Measurements from ENCODE around the gene PPIL4. TPM values are rescaled to one million over a fixed set of nuclear protein-coding genes. Genes with fewer than 3 reads are reported as not detected.
"Not testable (repeated sequence)": the region's sequence is repeated elsewhere in the genome, so short reads cannot be mapped to it uniquely, and the experiment has no call there.

PPIL4 gene
- total and polyA plus RNA-seq, 3 donors from 2014 or later: 13.9 to 39.4 (median 36.0) TPM

DNA sequence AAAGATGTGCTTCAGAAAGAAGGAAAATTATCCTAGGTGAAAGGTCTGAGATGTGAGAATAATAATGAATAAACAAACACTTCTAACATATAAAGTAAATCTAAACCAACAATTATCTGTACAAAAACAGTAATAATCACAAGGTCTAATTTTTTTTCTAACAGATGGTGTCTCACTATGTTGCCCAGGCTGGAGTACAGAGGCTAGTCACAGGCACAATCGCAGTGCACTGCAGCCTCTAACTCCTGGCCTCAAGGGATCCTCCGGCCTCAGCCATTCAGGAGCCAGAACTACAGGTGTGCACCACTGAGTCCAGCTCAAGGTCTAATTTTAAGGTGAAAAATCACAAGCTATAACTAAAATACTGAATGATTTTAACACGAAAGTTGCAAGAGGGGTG is 44.1 kb downstream of the PPIL4 start:
- H3K4me1 ChIP-seq: no peaks in the 10 kb centered on the region
- no peak for TF ChIP-seq POLR2A (IDR thresholded peaks at IDR 0.05)
- H3K4me3 ChIP-seq: no peak overlapping the region
- H3K9me3 ChIP-seq: no peaks in the 10 kb centered on the region
- no peaks in the 10 kb centered on the region for H3K27me3 ChIP-seq
- 88 to 93% methylated on average over 3 of the region's 3 CpGs for WGBS, 2 donors
- H3K36me3 ChIP-seq (ENCODE audit: low read depth, missing control alignments): no peaks in the 10 kb centered on the region
- intact Hi-C loops (cut with DNase I; ENCODE audit: low total_unique reads): no loop called here
- H3K27ac ChIP-seq: no peak overlapping the region
- DNase-seq: no peak

DNA sequence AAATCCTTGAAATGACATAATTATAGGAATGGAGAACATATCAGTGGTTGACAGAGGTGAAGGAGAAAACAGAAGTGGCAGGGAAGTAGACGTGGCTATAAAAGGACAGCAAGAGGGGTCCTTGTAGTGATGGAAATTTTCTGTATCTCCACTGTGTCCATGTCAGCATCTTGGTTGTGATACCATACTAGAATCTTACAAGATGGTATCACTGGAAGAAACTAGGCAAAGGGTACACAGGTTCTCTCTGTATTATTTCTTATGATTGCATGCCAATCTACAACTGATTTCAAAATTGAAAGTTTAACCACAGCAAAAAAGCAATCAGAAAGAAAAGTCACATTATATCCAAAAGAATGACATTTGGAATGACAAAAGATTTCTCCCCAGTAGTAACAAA is 44.6 kb downstream of the PPIL4 start:
- intact Hi-C loops (cut with DNase I; ENCODE audit: low total_unique reads): no loop called here
- no peaks in the 10 kb centered on the region for H3K9me3 ChIP-seq
- H3K36me3 ChIP-seq (ENCODE audit: low read depth, missing control alignments): no peaks in the 10 kb centered on the region
- DNase-seq: no peak
- no peaks in the 10 kb centered on the region for H3K4me1 ChIP-seq
- WGBS, 2 donors: 70 to 78% methylated on average over 1 of the region's 1 CpG
- TF ChIP-seq POLR2A (IDR thresholded peaks at IDR 0.05): no peak
- TF ChIP-seq, protein P1, sequence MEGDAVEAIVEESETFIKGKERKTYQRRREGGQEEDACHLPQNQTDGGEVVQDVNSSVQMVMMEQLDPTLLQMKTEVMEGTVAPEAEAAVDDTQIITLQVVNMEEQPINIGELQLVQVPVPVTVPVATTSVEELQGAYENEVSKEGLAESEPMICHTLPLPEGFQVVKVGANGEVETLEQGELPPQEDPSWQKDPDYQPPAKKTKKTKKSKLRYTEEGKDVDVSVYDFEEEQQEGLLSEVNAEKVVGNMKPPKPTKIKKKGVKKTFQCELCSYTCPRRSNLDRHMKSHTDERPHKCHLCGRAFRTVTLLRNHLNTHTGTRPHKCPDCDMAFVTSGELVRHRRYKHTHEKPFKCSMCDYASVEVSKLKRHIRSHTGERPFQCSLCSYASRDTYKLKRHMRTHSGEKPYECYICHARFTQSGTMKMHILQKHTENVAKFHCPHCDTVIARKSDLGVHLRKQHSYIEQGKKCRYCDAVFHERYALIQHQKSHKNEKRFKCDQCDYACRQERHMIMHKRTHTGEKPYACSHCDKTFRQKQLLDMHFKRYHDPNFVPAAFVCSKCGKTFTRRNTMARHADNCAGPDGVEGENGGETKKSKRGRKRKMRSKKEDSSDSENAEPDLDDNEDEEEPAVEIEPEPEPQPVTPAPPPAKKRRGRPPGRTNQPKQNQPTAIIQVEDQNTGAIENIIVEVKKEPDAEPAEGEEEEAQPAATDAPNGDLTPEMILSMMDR (IDR thresholded peaks at IDR 0.05): no peak
- H3K27ac ChIP-seq: no peak overlapping the region
- H3K27me3 ChIP-seq: no peaks in the 10 kb centered on the region
- no peak overlapping the region for H3K4me3 ChIP-seq

DNA sequence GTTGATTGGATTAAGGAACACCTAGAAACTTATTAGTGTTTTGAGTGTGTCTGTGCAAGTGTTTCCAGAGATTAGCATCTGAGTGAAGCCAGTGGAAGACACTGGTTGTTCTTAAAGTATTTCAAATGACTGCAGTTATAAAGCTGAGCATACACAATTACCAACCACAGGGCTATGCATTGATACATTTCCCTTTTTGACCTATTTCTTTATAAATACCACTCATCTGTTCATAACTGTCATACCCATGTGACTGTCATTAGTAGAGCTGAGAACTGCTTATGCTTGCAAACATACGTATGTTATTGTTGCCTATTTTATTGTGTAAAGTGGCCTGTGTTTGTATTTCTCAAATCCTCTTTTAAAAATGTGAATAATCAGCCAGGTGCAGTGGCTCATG is 45.7 kb downstream of the PPIL4 start:
- intact Hi-C loops (cut with DNase I; ENCODE audit: low total_unique reads): no loop called here
- Histone ChIP-seq H3K4me1 (no peaks in the 10 kb centered on the region), H3K36me3 (ENCODE audit: low read depth, missing control alignments) (no peaks in the 10 kb centered on the region), H3K9me3 (no peaks in the 10 kb centered on the region), H3K27ac (no peak overlapping the region), H3K4me3 (no peak overlapping the region), H3K27me3 (no peaks in the 10 kb centered on the region)
- TF ChIP-seq POLR2A (IDR thresholded peaks at IDR 0.05): no peak
- TF ChIP-seq, protein P1 (IDR thresholded peaks at IDR 0.05): no peak
- DNase-seq: no peak
- 81 to 88% methylated on average over 1 of the region's 1 CpG for WGBS, 2 donors

DNA sequence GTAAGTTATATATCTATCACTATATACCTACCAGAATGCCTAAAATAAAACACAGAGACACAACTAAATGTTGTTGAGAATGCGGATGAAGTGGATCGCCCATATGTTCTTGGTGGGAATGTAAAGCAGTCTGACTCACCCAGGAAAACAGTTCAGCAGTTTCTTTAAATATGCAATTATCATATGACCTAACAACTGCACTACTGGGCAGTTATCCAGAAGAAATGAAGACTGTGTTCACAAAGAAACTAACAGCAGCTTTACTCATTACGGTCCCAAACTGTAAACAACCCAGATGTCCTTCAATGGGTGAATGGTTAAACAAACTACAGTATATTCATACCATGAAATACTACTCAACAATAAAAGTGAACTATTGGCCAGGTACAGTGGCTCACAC is 46.8 kb downstream of the PPIL4 start:
- TF ChIP-seq, protein P1 (IDR thresholded peaks at IDR 0.05): no peak
- TF ChIP-seq POLR2A (IDR thresholded peaks at IDR 0.05): no peak
- H3K4me3 ChIP-seq: no peak overlapping the region
- no peaks in the 10 kb centered on the region for H3K9me3 ChIP-seq
- H3K4me1 ChIP-seq: no peaks in the 10 kb centered on the region
- no peak for DNase-seq
- no peaks in the 10 kb centered on the region for H3K27me3 ChIP-seq
- H3K27ac ChIP-seq: no peak overlapping the region
- WGBS, 2 donors: 78 to 81% methylated on average over 3 of the region's 3 CpGs
- intact Hi-C loops (cut with DNase I; ENCODE audit: low total_unique reads): no loop called here
- H3K36me3 ChIP-seq (ENCODE audit: low read depth, missing control alignments): no peaks in the 10 kb centered on the region

DNA sequence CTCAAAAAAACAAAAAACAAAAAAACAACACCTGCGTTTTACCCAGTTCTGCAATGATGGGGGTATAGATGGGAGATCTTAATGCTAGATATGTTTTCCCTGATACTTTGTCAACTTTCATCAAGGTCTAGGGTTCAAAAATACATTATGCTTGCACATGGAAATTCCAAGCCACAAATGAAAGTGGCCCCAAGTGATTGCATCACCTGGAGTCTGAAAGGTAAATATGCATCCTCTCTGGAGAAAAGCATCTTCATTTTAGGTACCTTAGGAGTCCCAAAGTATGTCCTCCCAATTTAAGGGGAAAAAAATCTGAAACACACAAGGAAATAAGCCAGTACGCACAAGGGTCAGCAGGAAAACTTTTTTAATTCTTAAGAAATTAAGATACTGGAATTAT is 48.5 kb downstream of the PPIL4 start:
- H3K27me3 ChIP-seq: no peaks in the 10 kb centered on the region
- intact Hi-C loops (cut with DNase I; ENCODE audit: low total_unique reads): no loop called here
- H3K9me3 ChIP-seq: no peaks in the 10 kb centered on the region
- 90 to 97% methylated on average over 2 of the region's 2 CpGs for WGBS, 2 donors
- H3K27ac ChIP-seq: no peak overlapping the region
- no peak for DNase-seq
- H3K4me1 ChIP-seq: no peaks in the 10 kb centered on the region
- no peak for TF ChIP-seq POLR2A (IDR thresholded peaks at IDR 0.05)
- TF ChIP-seq, protein P1 (IDR thresholded peaks at IDR 0.05): no peak
- H3K36me3 ChIP-seq (ENCODE audit: low read depth, missing control alignments): no peaks in the 10 kb centered on the region
- no peak overlapping the region for H3K4me3 ChIP-seq

DNA sequence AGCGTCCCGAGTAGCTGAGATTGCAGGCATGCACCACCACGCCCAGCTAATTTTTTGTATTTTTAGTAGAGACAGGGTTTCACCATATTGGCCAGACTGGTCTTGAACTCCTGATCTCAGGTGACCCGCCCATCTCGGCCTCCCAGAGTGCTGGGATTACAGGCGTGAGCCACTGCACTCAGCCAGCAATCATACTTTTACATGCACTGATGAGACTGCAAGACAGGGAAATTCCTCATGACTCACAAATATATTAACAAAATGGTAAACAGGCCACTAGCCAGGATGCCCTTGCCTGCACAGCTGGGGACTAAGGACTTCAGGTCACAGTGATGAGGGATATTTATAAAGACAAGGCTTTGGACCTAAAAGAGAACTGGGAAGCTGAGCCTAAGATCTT is 49.2 kb downstream of the PPIL4 start:
- H3K27me3 ChIP-seq; H3K4me3 ChIP-seq; intact Hi-C loops (cut with DNase I; ENCODE audit: low total_unique reads); H3K27ac ChIP-seq; DNase-seq; H3K4me1 ChIP-seq; H3K36me3 ChIP-seq (ENCODE audit: low read depth, missing control alignments); H3K9me3 ChIP-seq: not testable (repeated sequence)
- WGBS, 2 donors: 93 to 94% methylated on average over 6 of the region's 6 CpGs

DNA sequence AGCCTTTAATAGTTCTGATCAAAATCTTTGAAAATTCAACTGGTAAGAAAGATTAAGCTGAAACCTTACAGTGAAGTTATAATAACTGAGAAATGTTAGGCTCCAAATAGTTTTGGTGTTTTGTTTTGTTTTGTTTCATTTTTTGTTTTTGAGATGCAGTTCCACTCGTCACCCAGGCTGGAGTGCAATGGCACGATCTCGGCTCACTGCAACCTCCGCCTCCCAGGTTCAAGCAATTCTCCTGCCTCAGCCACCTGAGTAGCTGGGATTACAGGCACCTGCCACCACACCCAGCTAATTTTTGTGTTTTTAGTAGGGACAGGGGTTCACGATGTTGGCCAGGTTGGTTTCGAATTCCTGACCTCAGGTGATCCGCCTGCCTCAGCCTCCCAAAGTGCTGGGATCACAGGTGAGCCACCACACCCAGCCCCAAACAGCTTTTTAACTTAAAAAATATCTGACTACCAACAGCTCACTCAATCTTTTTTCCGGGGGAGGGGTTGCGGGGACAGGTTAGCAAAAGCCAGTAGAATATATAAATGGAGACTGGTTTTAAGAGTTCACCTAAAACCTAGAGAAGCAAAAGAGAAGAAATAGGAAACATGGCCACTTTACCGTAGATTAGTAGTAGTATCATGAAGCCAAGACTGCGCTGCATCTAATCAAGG is 50.4 kb downstream of the PPIL4 start:
- DNase-seq; H3K4me3 ChIP-seq; H3K27me3 ChIP-seq; H3K9me3 ChIP-seq; H3K36me3 ChIP-seq (ENCODE audit: low read depth, missing control alignments); H3K4me1 ChIP-seq; H3K27ac ChIP-seq; intact Hi-C loops (cut with DNase I; ENCODE audit: low total_unique reads): not testable (repeated sequence)
- WGBS, 2 donors: 87 to 91% methylated on average over 11 of the region's 11 CpGs

DNA sequence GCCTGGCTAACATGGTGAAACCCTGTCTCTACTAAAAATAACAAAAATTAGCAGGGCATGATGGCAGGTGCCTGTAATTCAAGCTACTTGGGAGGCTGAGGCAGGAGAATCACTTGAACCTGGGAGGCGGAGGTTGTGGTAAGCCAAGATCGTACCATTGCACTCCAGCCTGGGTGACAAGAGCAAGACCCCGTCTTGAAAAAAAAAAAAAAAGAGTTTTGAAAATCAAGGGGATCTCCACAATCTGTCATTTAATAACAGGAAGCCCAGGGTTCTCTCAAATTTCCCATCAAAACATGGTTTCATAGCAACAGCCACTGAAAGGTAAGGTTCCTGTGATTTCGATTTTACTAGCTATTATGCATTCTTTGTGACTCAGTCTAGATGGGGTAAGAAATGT is 51.0 kb downstream of the PPIL4 start:
- H3K4me1 ChIP-seq; H3K36me3 ChIP-seq (ENCODE audit: low read depth, missing control alignments); H3K27me3 ChIP-seq; DNase-seq; H3K4me3 ChIP-seq; intact Hi-C loops (cut with DNase I; ENCODE audit: low total_unique reads); H3K9me3 ChIP-seq; H3K27ac ChIP-seq: not testable (repeated sequence)
- 93 to 99% methylated on average over 4 of the region's 4 CpGs for WGBS, 2 donors

Data from testis (tissue), 3 donors.